ENCODE measurements around the gene IKZF2. TPM values are rescaled to one million over a fixed set of nuclear protein-coding genes. Genes with fewer than 3 reads are reported as not detected.

The IKZF2 gene
- total and polyA plus RNA-seq, 9 of the 15 experiments (the other 6 are each of a cell fraction or from before 2014, with no cell fraction given), result 0.04 to 0.54 (median 0.22) TPM

GRCh38 chr2:213084261-213084660, 67.2 kb downstream of the IKZF2 start:
- in situ Hi-C loops (cut with MboI) (no loop called here), intact Hi-C loops (cut with micrococcal nuclease) (no loop called here)
- ATAC-seq, result no peak
- CTCF ChIA-PET (ENCODE audit: low intra/inter-chr PET ratio), result no interaction called here
- H3K4me1 ChIP-seq (replicated peaks in 1 of 2; ENCODE audit: control insufficient read depth in 2 of 2, insufficient read depth in 2 of 2, low read length in 2 of 2), result no peaks in the 10 kb centered on the region
- no peak for FAIRE-seq
- no peak overlapping the region for H3K4me3 ChIP-seq
- DNase-seq (ENCODE audit: extremely low read depth in 1 of 4, low spot score in 3 of 4), result no peak
- H3K27ac ChIP-seq (ENCODE audit: extremely low read depth, low read depth, low read length), result no peak overlapping the region
- no peaks in the 10 kb centered on the region for H4K20me1 ChIP-seq (replicated peaks; ENCODE audit: control insufficient read depth, insufficient read depth, low read length)
- H3K9me3 ChIP-seq (replicated peaks; ENCODE audit: control insufficient read depth, insufficient read depth, low read depth, low read length), result no peaks in the 10 kb centered on the region
- H3K9me1 ChIP-seq (ENCODE audit: control insufficient read depth, insufficient read depth, low read length), result no peaks in the 10 kb centered on the region
- POLR2A ChIA-PET, result no interaction called here
- no TSS peak for BruUV-seq (replicated peaks)
- H3K27me3 ChIP-seq (ENCODE audit: control insufficient read depth in 2 of 2, insufficient read depth in 2 of 2, low read length in 2 of 2), result no peaks in the 10 kb centered on the region
- no peak overlapping the region for H2AFZ ChIP-seq (ENCODE audit: low read depth, low read length)
- no peak overlapping the region for H3K9ac ChIP-seq (ENCODE audit: insufficient read depth in 1 of 2, low read depth in 2 of 2, low read length in 2 of 2)
- H3K79me2 ChIP-seq (ENCODE audit: control insufficient read depth, insufficient read depth, low read length), result no peaks in the 10 kb centered on the region
- H3K4me2 ChIP-seq (ENCODE audit: insufficient read depth, low read length), result no peak overlapping the region
- H3K36me3 ChIP-seq (ENCODE audit: control insufficient read depth, insufficient read depth, low read length), result no peaks in the 10 kb centered on the region
- no peak for TF ChIP-seq GATAD2A (IDR thresholded peaks at IDR 0.05)
- TF ChIP-seq ETV1 (tag; conservative IDR thresholded peaks at IDR 0.05; ENCODE audit: low read depth), result no peak
- TF ChIP-seq ZFX (CRISPR knock-in tag; IDR thresholded peaks at IDR 0.05), result no peak
- no peak for TF ChIP-seq ELF2 (CRISPR knock-in tag; IDR thresholded peaks at IDR 0.05)
- peak; percentile 62 for TF ChIP-seq MAFG (tag; conservative IDR thresholded peaks at IDR 0.05)
- TF ChIP-seq ZNF707 (CRISPR knock-in tag; conservative IDR thresholded peaks at IDR 0.05), result no peak
- TF ChIP-seq MAFK (IDR thresholded peaks at IDR 0.05; ENCODE audit: low read length), result peak; percentile 82
- no peak for TF ChIP-seq PYGO2 (tag; IDR thresholded peaks at IDR 0.05)
- no peak for TF ChIP-seq TCF7L2 (IDR thresholded peaks at IDR 0.05; ENCODE audit: low read depth, low read length)
- TF ChIP-seq CTBP1 (IDR thresholded peaks at IDR 0.05; ENCODE audit: borderline replicate concordance), result no peak
- no peak for TF ChIP-seq CBFA2T2 (conservative IDR thresholded peaks at IDR 0.05)
- TF ChIP-seq ZNF316 (IDR thresholded peaks at IDR 0.05), result peak; percentile 77
- no peak for TF ChIP-seq POLR2G (IDR thresholded peaks at IDR 0.05; ENCODE audit: low read depth, low read length)
- no peak for TF ChIP-seq ZNF12 (CRISPR knock-in tag; IDR thresholded peaks at IDR 0.05)
- no peak for TF ChIP-seq PTBP1 (IDR thresholded peaks at IDR 0.05; ENCODE audit: low read depth, low read length)
- TF ChIP-seq PPARD (CRISPR knock-in tag; IDR thresholded peaks at IDR 0.05), result no peak
- TF ChIP-seq MAFF (IDR thresholded peaks at IDR 0.05; ENCODE audit: low read length), result peak; percentile 55
- no peak for TF ChIP-seq TAF7 (tag; IDR thresholded peaks at IDR 0.05)
- TF ChIP-seq ZC3H11A (IDR thresholded peaks at IDR 0.05; ENCODE audit: low read depth, low read length), result no peak
- no peak for TF ChIP-seq RBBP5 (IDR thresholded peaks at IDR 0.05; ENCODE audit: borderline replicate concordance, insufficient read depth, low read length, poor library complexity, severe bottlenecking)
- TF ChIP-seq C11orf30 (IDR thresholded peaks at IDR 0.05; ENCODE audit: low read depth), result peak; percentile 44; the same call in 1 of the 2 replicates
- no peak for TF ChIP-seq PKNOX1 (IDR thresholded peaks at IDR 0.05)
- no peak for TF ChIP-seq ZNF239 (CRISPR knock-in tag; IDR thresholded peaks at IDR 0.05)
- no peak for TF ChIP-seq ZNF445 (CRISPR knock-in tag; IDR thresholded peaks at IDR 0.05; ENCODE audit: low read depth)
- no peak for TF ChIP-seq SMAD3 (CRISPR knock-in tag; conservative IDR thresholded peaks at IDR 0.05)
- no peak for TF ChIP-seq HMGXB4 (CRISPR knock-in tag; IDR thresholded peaks at IDR 0.05)
- no peak for TF ChIP-seq POLR2B (IDR thresholded peaks at IDR 0.05; ENCODE audit: low read depth, partially characterized antibody)
